ENCODE data around the gene LCK. TPM values are rescaled to one million over a fixed set of nuclear protein-coding genes. Genes with fewer than 3 reads are reported as not detected.

Gene LCK
- total and polyA plus RNA-seq, 12 donors: 0.25 to 7.1 (median 0.62) TPM

- DNase-seq (no peak), ATAC-seq (no peak)
- Histone ChIP-seq H3K27ac (no peak overlapping the region), H3K9me3 (peaks cover 0 to 10% (median 0%) of the 10 kb centered on the region in 11 donors), H3K27me3 (no peaks in the 10 kb centered on the region), H3K36me3 (peaks cover 0 to 68% (median 34%) of the 10 kb centered on the region in 9 donors), H3K4me3 (no peak overlapping the region), H3K4me1 (peaks cover 0 to 10% (median 0%) of the 10 kb centered on the region in 9 donors)
- TF ChIP-seq CTCF (IDR thresholded peaks at IDR 0.05): no peak
- 98% methylated on average over 3 of the region's 3 CpGs for WGBS, 2 donors
- intact Hi-C loops (cut with DNase I): no loop called here
These were observed 52.3 kb downstream of the LCK start for GRCh38 chr1:32303358-32303757.

GRCh38 chr1:32303997-32304622 is 53.0 kb downstream of the LCK start:
- DNase-seq: no peak
- Histone ChIP-seq H3K9me3 (peaks cover 0 to 10% (median 0%) of the 10 kb centered on the region in 11 donors), H3K4me1 (peaks cover 0 to 10% (median 0%) of the 10 kb centered on the region in 9 donors), H3K27ac (peak overlapping the region in 2 of 10 donors; percentile 9 to 50), H3K4me3 (no peak overlapping the region), H3K36me3 (peaks cover 0 to 62% (median 34%) of the 10 kb centered on the region in 9 donors), H3K27me3 (no peaks in the 10 kb centered on the region)
- no peak for TF ChIP-seq CTCF (IDR thresholded peaks at IDR 0.05)
- 53 to 67% methylated on average over 3 of the region's 3 CpGs for WGBS, 2 donors
- intact Hi-C loops (cut with DNase I): no loop called here
- ATAC-seq: no peak

GRCh38 chr1:32305310-32305709 is 54.2 kb downstream of the LCK start:
- TF ChIP-seq CTCF (IDR thresholded peaks at IDR 0.05): no peak
- H3K9me3 ChIP-seq: peaks cover 0 to 10% (median 0%) of the 10 kb centered on the region in 11 donors
- no peak for ATAC-seq
- H3K4me3 ChIP-seq: no peak overlapping the region
- intact Hi-C loops (cut with DNase I): no loop called here
- H3K4me1 ChIP-seq: peaks cover 0 to 10% (median 0%) of the 10 kb centered on the region in 9 donors
- H3K36me3 ChIP-seq: peaks cover 0 to 61% (median 34%) of the 10 kb centered on the region in 9 donors
- no peaks in the 10 kb centered on the region for H3K27me3 ChIP-seq
- no peak overlapping the region for H3K27ac ChIP-seq
- no peak for DNase-seq
- 97 to 100% methylated on average over 2 of the region's 2 CpGs for WGBS, 2 donors

- H3K4me3 ChIP-seq: no peak overlapping the region
- ATAC-seq (no peak), DNase-seq (no peak)
- intact Hi-C loops (cut with DNase I): no loop called here
- peaks cover 0 to 52% (median 34%) of the 10 kb centered on the region in 9 donors for H3K36me3 ChIP-seq
- H3K4me1 ChIP-seq: peaks cover 0 to 10% (median 0%) of the 10 kb centered on the region in 9 donors
- no peak overlapping the region for H3K27ac ChIP-seq
- H3K27me3 ChIP-seq: no peaks in the 10 kb centered on the region
- TF ChIP-seq CTCF (IDR thresholded peaks at IDR 0.05): no peak
- peaks cover 0 to 10% (median 0%) of the 10 kb centered on the region in 11 donors for H3K9me3 ChIP-seq
- WGBS, 2 donors: 82 to 87% methylated on average over 2 of the region's 2 CpGs
These were observed 56.3 kb downstream of the LCK start for GRCh38 chr1:32307324-32307723.

All from heart right ventricle (tissue), 16 donors.